Muscle of back (tissue), 13 donors: ENCODE data around the gene UQCRC1. TPM values are rescaled to one million over a fixed set of nuclear protein-coding genes. Genes with fewer than 3 reads are reported as not detected.

ENCODE experiments used
- DNase-seq, 3 donors: peaks; one replicate each; pipeline versions ENCODE4 v3.0.0 to v3.0.0-alpha.2; 2013
- long read RNA-seq, 9 donors: transcript quantifications; one replicate each; lab custom pipeline, GENCODE V29; 2026
- polyA plus RNA-seq, 10 donors: library from polyadenylated mRNA; unstranded; fragments of 120-200 nt; gene quantifications; one replicate each; pipeline ENCODE4 v1.2.1, GENCODE V29; 2013; ENCODE audit not compliant: insufficient read length in 10 of 10

UQCRC1 gene
- 100 to 1,000 TPM; 161 to 187 (median 177) TPM for polyA plus RNA-seq
- long read RNA-seq, donor 1, transcript UQCRC1-201 (13 exons, 1,985 nt), result major isoform, 45 of 46 reads
- long read RNA-seq, donor 1, partial matches to known transcripts, result 0 of 46 reads
- long read RNA-seq, donor 1, other reads (novel, unspliced or antisense), result 0 of 46 reads
- long read RNA-seq, donor 2, transcript UQCRC1-201 (13 exons, 1,985 nt), result major isoform, 35 of 41 reads
- long read RNA-seq, donor 2, partial matches to known transcripts, result 6 of 41 reads
- long read RNA-seq, donor 2, other reads (novel, unspliced or antisense), result 0 of 41 reads
- long read RNA-seq, donor 3, result 0 reads
- long read RNA-seq, donor 4, transcript UQCRC1-201 (13 exons, 1,985 nt), result major isoform, 35 of 41 reads
- long read RNA-seq, donor 4, partial matches to known transcripts, result 5 of 41 reads
- long read RNA-seq, donor 4, other reads (novel, unspliced or antisense), result 0 of 41 reads
- long read RNA-seq, donor 5, transcript UQCRC1-201 (13 exons, 1,985 nt), result major isoform, 54 of 99 reads
- long read RNA-seq, donor 5, partial matches to known transcripts, result 45 of 99 reads
- long read RNA-seq, donor 5, other reads (novel, unspliced or antisense), result 0 of 99 reads
- long read RNA-seq, donor 6, transcript UQCRC1-201 (13 exons, 1,985 nt), result major isoform, 63 of 72 reads
- long read RNA-seq, donor 6, partial matches to known transcripts, result 9 of 72 reads
- long read RNA-seq, donor 6, other reads (novel, unspliced or antisense), result 0 of 72 reads
- long read RNA-seq, donor 7, transcript UQCRC1-201 (13 exons, 1,985 nt), result major isoform, 28 of 28 reads
- long read RNA-seq, donor 7, partial matches to known transcripts, result 0 of 28 reads
- long read RNA-seq, donor 7, other reads (novel, unspliced or antisense), result 0 of 28 reads
- long read RNA-seq, donor 8, transcript UQCRC1-201 (13 exons, 1,985 nt), result major isoform, 28 of 40 reads
- long read RNA-seq, donor 8, partial matches to known transcripts, result 12 of 40 reads
- long read RNA-seq, donor 8, other reads (novel, unspliced or antisense), result 0 of 40 reads
- long read RNA-seq, donor 9, partial matches to known transcripts, result 0 of 2 reads
- long read RNA-seq, donor 9, other reads (novel, unspliced or antisense), result 0 of 2 reads

DNA sequence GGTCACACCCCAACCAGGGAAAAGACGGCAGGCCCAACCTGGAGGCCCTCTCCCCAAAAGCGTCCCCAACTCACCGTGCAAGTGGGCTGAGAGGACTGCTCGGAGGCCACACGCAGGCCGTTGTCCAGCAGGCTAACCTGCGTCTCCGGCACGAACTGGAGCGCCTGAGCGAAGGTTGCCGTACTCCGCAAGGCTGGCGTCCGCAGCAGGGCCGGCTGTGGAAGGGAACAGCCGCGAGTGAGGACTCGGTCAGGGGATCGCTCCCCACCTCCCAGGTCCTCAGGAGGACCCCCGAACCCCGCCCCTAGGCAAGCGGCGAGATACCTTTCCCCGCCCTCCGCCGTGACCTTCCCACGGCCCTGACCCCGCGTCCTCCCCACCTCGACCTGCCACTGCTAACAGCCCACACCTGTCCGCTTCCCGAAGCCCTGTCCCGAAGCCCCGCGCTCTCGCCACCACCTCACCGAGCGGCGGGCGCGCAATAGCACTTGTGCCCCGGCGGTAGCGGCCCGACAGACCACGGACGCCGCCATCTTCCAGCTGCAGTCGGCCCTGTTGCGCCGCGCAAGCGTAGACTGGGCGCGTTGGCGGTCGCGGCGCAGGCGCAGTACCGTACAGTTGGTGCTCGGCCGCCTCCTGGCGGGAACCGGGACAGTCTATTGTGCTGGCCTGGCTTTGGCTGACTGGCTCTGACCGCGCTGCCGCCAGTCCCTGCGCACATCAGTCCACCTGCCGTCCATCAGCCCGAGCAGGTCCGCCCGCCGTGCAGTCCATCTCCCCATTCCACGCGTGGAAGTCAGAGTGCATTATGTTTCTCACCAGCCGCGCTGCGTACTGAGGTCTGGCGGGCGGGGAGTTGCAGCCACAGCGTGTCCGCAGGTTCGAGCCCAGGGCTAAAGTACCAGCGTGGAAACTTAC lies at the start of gene UQCRC1:
Gene UQCRC1, minus strand, starts transcription at position 559 of the 918 bp plus-strand sequence. Its CDS starts 26 bp downstream, at position 533.
- DNase-seq, result peak; percentile 92 to 98 (median 96)

DNA sequence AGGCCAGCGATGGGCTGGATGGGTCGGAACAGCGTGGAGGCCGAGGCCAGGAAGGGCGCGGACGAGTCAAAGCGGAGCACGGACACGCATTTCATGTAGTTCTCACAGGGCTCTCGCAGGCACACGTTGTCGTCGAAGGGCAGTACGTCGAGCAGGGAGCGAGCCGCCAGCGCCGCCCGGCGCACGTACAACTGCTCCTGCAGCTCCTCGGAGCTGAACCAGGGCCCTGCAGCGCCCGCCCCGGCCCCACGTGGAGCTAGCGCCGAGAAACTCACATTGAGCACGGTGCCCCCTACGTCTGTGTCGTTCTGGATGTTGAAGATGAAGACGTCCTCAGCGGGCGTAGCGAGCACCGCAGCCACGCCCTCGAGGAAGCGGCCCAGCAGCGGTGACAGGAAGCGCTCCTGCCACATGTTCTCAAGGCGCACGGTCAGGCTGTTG lies 47.4 kb upstream of the UQCRC1 start:
- no peak for DNase-seq

DNA sequence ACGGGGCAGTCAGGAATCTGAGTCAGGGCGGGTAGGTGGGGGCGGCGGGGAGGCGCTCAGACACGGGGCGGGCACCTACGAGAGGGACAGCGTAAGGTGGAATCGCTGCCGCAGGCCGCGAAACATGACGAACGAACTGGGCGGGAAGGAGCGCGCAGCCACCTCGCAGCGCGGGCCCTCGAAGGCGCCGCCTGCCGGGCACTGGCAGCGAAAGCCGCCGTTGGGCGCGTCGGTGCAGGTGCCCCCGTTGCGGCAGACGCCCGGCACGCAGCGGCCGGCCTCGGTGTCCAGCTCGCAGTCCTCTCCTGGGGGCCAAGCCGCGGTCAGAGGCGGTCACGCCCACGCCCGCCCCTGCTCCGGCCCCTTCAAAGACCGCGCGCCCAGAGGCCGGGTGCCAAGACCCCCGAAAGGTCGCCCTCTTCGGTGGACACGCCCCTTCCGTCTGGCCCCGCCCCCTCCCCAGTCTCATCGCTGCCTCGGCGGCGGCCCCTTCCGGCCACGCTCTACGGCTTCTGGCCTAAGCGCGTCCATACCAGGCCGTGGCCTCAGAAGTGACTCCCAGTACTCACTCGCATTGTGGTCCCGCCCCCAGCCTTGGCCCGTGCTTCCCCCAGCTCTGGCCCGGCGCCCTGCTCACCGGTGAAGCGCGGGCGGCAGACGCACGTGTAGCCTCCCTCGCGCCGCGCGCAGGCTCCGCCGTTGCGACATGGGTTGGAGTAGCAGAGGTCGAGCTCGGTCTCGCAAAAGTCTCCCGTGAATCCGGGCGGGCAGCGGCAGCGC lies 46.8 kb upstream of the UQCRC1 start:
- peak in 2 of 3 donors; percentile 72 to 89 for DNase-seq

DNA sequence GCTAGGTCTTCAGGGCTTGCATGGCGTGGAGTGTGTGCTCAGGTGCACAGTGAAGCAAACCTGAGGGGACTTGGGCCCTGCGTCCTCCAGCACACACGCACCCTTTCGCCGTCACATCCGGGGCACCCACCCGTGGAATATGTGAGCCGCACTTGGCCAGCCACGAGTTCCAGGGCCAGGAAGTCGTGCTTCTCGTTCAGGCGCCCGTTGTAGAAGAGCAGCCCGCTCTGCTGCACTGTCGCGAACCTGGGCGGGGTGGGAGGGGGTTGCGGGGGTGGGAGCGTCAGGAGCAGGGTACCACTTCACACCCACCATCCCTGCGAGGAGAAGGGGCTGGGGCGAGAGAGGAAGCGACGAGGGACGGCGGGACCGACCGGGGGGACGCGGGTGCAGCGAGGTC lies 46.2 kb upstream of the UQCRC1 start:
- DNase-seq, result peak in 1 of 3 donors; percentile 19

DNA sequence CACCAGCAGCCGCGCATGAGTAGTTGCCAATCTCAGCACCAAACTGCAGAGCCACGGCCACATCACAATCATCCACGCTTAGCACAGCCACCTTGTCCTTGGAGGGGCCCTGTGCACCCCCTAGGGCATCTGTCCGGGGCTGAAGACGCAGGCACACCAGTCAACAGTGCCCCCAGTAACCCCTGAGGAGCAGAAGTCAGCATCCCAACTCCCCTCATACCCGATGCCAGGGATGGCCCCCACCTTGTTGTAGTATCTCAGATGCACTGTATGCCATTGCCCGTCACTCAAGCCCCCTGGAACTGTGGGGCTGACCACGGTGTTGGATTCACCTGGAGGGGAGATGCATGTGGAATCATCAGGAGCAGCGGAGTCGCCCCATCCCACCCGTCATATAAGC lies 45.6 kb upstream of the UQCRC1 start:
- no peak for DNase-seq

DNA sequence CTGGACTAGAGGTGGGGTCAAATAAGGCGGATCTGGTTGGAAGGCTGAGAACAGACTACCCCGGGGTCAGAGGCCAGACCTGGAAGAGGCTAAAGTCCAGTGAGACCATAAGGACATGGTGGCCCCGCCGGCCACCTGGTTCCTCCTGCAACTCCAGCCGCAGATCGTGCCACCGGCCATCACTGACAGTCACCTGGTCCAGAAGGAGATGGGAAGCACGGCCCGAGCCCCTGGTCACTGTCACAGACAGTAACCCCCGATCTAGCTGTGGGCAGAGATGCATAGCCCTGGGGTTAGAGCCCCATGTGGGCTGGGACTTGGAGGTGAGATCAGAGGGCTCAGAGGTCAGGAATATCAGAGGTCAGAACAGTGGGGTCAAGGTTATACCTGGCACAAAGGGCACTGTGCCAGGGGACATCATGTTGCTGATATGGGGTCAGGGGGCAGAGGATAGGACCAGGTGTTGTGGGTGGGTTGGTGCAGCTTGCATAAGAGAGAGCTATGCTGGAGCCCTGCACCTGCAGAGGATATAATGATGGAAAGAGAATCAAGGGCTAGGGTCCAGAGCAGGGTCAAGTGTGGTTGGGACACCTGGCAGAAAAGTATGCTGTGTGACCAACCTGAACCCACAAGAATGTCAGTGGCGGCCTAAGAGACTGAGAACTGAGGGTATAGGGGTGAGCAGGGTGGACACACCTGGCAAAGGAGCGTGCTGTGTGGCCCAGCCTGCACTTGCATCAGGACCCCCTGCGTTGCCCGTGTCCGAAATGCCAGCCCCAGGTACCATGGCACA lies 43.7 kb upstream of the UQCRC1 start:
- DNase-seq, result no peak

DNA sequence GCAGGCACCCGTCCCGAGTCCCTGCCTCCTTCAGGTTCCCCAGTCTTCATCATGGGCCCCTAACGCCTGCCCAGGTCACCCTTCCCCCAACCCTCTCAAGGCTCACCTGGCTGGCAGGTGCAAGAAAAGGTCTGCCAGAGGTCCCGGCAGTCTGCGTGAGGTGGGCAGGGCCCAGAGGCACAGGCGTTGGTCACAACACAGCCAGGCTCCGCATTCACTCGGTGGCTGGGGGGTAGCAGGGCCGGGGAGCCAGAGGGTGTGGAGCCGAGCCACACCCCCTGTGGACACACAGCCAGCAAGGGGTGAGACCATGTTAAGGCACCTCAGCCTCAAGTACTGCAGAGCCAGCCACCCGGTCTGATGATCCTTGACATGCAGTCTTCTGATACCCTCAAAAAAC lies 42.3 kb upstream of the UQCRC1 start:
- DNase-seq, result no peak

DNA sequence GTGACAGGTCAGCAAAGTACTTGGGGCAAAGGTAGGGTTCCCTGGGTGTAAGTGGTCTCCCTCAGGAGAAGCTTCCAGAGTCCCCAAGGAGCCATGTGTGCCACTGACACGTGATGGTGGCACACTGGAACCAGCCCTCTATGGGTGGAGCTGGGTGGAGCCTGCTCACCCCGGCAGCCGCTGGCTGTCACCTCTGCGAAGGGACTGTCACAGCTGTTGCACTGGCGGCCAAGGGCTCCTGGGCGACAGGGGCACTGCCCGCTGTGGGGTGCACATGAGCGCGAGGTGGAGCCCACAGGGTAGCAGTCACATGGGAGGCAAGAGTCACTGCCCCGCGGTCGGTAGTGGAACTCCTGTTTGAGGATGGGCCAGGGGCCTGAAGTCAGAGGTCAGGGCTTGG lies 41.3 kb upstream of the UQCRC1 start:
- no peak for DNase-seq

DNA sequence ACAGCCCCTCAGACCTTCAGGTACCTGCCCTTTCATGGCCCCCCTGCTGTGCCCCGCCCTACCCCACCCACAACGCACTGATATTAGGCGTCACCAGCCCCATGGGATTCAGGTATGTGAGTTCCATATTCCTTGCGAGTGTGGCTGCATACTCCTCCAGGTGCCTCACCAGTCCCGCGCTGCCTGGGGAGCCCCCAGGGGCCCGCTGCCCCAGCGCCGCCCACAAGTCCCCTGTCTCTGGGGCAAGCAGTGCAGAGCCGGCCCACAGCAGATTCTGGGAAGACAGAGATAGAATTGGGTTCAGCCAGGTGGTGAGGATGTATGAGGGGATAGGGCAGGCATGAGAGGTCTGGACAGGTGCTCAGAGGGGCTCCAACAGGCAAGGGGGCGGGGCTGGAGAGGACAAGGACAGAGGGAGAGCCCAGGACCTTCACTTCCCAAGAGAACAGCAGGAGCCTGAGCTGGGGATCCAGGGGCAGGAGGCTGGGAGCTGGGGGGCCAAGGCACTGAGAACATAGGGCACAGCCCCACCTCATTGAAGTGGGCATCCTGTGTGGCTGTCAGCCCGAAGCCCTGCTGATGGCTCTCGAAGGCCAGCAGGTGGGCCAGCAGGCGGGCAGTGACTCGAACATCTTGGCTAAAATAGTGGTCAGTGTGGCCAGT lies 38.9 kb upstream of the UQCRC1 start:
- no peak for DNase-seq

DNA sequence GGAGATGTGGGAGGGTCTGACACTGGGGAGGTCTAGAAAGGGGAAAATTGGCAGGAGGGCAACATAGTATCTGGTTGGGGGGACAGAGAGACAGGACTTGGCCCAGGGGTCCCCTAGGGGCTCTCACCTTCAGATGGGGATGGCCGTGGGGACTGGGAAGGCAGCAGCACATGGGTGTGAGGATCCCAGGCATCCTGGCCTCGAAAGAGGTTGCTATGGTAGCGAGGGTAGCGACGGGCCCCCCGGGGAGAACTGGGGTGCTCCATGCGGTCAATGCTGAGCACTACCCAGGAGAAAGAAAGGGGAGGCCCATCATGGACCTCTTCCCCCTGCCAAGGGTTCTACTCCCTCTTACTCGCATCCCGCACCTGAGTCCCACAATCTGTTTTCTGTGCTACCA lies 38.3 kb upstream of the UQCRC1 start:
- DNase-seq, result no peak

DNA sequence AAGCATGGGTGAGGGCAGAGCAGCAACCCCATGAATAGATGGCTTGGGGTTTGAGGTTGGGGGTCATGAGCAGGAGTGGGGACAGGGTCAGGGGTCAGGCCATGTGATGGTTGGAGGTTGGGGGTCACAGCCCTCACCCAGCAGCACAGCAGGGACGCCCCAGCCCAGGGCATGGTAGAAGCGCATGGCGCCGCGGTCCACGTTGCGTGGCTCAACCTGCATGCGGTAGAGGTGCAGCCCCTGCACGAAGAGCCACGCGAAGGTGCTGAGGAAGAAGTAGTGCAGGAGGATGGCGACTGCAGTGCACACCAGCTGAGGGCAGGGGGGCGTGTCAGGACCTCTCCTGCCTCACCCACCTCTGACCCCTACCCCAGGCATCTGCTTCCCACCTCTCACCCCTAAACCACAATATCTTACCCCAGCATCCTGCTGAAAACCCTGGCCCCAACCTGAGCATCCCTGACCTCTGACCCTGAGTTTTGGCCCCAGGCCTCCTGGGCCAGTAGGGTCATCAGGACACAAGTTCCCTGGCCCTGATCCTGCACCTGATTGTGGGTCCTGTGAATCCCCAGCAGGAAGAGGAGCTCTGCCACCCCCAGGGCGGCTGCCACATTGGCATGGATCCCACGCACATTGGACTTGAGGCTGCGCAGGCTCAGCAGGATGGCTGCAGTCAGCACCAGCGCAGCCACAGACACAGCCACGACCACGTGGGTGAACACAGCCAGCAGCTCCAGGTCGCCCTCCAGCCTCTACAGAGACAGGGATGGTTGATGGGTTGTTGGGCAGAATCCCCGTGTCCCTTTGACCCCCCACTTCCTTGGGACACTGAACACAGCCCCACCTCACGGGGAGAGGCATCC lies 35.7 kb upstream of the UQCRC1 start:
- no peak for DNase-seq

DNA sequence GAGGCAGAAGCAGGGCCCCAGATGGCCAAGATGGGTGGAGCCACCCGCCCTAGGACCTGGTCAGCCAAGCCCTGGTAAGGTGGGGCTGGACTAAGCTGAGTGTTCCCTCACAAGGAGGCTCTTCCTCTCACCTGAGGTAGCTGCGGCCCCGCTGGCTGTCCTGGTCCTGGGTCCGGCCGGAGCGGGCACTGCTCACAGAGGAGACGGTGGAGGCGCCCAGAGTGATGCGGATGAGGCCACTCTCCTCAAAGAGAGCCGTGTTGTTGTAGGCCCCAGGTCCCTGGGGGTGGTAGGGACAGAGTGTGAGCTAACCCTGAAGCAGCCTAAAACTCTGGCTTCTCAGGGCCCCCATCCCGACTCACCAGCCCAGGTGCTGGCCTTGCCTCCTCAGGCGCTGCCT lies 33.2 kb upstream of the UQCRC1 start:
- DNase-seq, result no peak

DNA sequence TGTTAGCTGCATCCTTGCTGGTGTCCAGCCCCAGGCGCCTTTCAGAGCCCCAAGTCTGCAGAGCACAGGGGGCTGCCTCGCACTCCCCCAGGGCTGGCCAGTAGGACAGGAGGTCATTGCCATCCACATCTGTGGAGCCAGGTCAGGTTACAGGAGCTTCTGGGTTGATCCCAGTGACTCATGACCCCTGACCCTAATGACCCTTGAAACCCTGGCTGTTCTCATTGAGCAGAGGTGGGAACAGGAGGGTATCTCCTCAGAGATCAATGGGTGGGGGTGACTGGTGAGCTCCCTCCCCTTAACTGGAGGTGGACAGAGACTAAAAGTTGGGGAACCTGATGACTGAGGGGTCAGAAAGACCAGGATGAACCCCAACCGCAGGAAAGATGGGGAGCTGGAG lies 31.9 kb upstream of the UQCRC1 start:
- DNase-seq, result no peak

DNA sequence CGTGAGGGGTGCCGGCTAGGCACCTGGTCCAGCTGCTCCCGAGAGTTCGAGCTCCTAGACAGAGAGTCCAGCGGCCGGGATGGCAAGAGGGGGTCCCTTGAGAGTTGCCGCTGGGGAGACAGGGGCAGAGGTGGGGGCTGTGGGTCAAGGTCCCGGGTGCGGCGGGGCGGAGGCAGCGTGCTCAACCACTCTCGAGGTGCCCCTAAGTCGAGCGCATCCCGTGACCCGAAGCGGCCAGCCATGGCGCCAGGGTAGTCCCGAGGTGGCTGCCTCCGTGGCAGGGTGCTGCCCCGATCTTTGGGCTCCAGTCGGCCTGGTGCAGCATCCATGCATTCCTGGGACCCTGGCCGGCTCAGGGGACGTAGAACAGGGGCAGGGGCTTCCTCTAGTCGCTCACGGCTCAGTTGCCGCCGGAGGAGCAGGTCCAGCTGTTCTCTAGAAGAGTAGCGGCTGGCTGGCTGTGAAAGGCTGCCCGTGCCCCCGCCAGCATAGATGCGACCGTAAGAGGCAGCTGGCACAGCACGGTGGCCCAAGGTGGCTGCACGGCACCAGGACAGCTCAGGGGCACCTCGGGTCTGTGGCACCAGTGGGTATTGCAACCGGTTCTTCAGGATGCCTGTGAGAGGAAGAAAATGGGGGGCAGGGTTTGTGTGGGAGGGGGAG lies 30.6 kb upstream of the UQCRC1 start:
- DNase-seq, result no peak

DNA sequence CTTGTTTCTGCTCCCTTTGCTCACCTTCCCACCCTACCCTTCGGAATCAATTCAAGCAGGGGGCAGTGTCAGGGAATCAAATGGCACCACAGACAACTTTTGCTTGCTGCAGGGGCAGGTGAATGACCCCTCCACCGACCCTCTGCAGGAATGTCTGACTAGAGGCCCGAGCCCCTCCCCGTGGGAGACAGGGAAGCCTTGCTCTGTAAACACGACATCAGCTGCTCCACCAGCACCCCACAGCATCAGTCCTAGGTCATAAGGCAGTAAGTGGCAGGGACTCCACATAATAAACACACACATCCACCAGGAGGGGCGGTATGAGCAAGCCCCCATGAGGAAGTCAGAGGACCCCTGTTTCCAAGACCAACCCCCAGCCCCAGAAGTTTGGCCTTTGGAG lies 27.9 kb upstream of the UQCRC1 start:
- no peak for DNase-seq

DNA sequence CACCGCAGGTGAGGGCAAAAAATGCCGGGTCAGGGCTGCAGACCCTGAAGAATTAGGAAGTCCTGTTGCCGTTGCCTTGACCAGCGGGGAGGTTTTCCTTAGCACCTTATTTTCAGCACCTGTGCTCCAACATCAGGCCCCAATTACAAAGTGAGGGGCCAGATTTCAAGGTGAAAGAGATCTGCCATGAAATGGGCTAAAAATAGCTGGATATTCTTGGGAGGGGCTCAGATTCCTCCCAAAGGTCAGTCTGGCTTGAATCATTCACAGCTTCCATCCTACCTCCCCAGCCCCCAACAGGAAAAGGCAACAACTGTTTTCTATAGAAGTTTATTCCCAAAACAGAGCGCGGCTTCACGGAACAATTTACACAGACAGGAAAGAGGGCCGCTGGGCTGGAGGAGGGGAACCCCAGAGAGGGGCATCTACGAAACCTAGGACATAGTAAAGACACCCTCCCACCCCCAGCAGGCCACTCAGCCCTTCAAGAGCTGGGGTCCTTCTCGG lies 26.8 kb upstream of the UQCRC1 start:
- DNase-seq, result peak in 2 of 3 donors; percentile 17 to 52
